Fibroblast of lung (primary cell): ENCODE results near the gene SEMA4C. TPM values are rescaled to one million over a fixed set of nuclear protein-coding genes. Genes with fewer than 3 reads are reported as not detected.
A peak's percentile ranks its signal among the peaks of the same experiment; 100 is the strongest.

Experiments used
- DNase-seq, 2 donors: peaks; one replicate each; pipeline versions ENCODE4 v3.0.0 to v3.0.0-alpha.2; 2010; ENCODE audit warnings: low read depth in 2 of 2
- H2AFZ ChIP-seq: 2 replicates; pipeline ENCODE4 v1.5.1; 2012; ENCODE audit warnings: low read length, control low read depth, inconsistent platforms
- H3K27ac ChIP-seq: 2 replicates; pipeline ENCODE4 v1.5.1; 2011; ENCODE audit warnings: low read length, control low read depth; ENCODE audit not compliant: insufficient read depth
- H3K27me3 ChIP-seq: 2 replicates; pipeline ENCODE4 v1.5.1; 2011; ENCODE audit warnings: mild to moderate bottlenecking, low read length; ENCODE audit not compliant: control insufficient read depth, insufficient read depth
- H3K36me3 ChIP-seq: 2 replicates; pipeline ENCODE4 v1.5.1; 2011; ENCODE audit warnings: low read length; ENCODE audit not compliant: control insufficient read depth, insufficient read depth
- H3K4me1 ChIP-seq: 2 replicates; pipeline ENCODE4 v1.5.1; 2011; ENCODE audit warnings: low read length; ENCODE audit not compliant: control insufficient read depth, insufficient read depth; ENCODE audit errors: extremely low read depth
- H3K4me2 ChIP-seq: 2 replicates; pipeline ENCODE4 v1.5.1; 2011; ENCODE audit warnings: low read length, control low read depth; ENCODE audit not compliant: insufficient read depth; ENCODE audit errors: extremely low read depth
- H3K4me3 ChIP-seq, 4 experiments: fragments of 200-600 bp in 1 of 4; sonication (generic) in 1 of 4; replicated peaks in 1 of 4; 2 replicates each; pipeline ENCODE4 v1.5.1; 2011 to 2016; ENCODE audit warnings: low read length in 4 of 4, low read depth in 3 of 4, mild to moderate bottlenecking in 3 of 4, control low read depth in 2 of 4, inconsistent platforms in 1 of 4, mixed read lengths in 1 of 4; ENCODE audit not compliant: insufficient read depth in 1 of 4; ENCODE audit errors: control extremely low read depth in 1 of 4
- H3K79me2 ChIP-seq: 2 replicates; pipeline ENCODE4 v1.5.1; 2012; ENCODE audit warnings: mild to moderate bottlenecking, low read length, inconsistent platforms; ENCODE audit not compliant: control insufficient read depth, insufficient read depth
- H3K9ac ChIP-seq: 2 replicates; pipeline ENCODE4 v1.5.1; 2011; ENCODE audit warnings: mild to moderate bottlenecking, low read length, control low read depth; ENCODE audit not compliant: insufficient read depth
- H3K9me3 ChIP-seq: 2 replicates; pipeline ENCODE4 v1.5.1; 2012; ENCODE audit warnings: low read depth, low read length; ENCODE audit not compliant: control insufficient read depth, insufficient read depth
- H4K20me1 ChIP-seq: 2 replicates; pipeline ENCODE4 v1.5.1; 2011; ENCODE audit warnings: low read length; ENCODE audit not compliant: control insufficient read depth, insufficient read depth; ENCODE audit errors: extremely low read depth
- EZH2 ChIP-seq: IDR thresholded peaks from 2 replicates; pipeline ENCODE4 v1.5.1; 2012; ENCODE audit warnings: low read length, control low read depth, mild to moderate bottlenecking; ENCODE audit errors: missing control alignments
- polyA plus RNA-seq, 2 donors: library from polyadenylated mRNA; depleted of rRNA in 1 of 2; stranded (reverse) in 1 of 2; unstranded in 1 of 2; fragments of >200 nt; gene quantifications; 2 replicates each; pipeline ENCODE4 v1.2.1, GENCODE V29; 2011 to 2012; ENCODE audit warnings: missing spikeins in 1 of 2
- total RNA-seq: library from RNA; depleted of rRNA; stranded (reverse); fragments of >200 nt; gene quantifications from 2 replicates; pipeline ENCODE4 v1.2.1, GENCODE V29; 2014
- TF ChIP-seq, protein P1 (sequence below), 2 donors: IDR thresholded peaks in 1 of 2; conservative IDR thresholded peaks in 1 of 2; 1 replicate in 1 of 2; 2 replicates in 1 of 2; pipeline ENCODE4 v1.5.1; 2011 to 2012; ENCODE audit warnings: low read length in 2 of 2, control low read depth in 1 of 2, inconsistent platforms in 1 of 2, low read depth in 1 of 2, mild to moderate bottlenecking in 1 of 2

The SEMA4C gene
- total and polyA plus RNA-seq, 2 donors (not counting 1 experiment from before 2014, with no cell fraction given), result 12.7 to 17.5 TPM

DNA sequence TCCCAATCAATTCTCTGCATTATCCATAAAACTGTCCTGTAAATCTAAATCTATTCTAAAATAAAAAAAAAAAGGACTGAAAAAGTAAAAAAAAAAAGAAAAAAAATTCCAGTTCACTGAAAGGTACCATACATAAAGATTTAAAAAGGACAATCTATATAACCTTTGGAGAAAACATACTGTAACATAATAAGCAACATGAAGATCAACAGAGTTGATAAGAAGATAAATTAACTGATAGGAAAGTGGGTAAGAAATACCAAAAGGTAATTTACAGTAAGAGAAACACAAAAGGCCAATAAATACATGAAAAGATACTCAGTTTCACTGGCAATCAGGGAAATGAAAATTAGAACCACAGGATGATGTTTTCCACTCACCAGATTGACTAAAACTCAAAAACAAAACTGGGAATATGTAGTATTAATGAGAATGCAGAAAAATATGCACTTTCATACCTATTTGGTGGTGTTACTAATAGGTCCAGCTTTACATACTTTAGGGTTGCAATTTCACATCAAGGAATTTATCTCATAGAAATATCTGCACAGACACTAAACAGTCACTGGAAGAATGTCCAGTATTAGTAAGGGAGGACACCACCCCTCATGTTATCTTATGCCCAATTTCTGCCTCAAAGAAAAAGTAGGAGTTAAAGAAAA is 48.3 kb upstream of the SEMA4C start:
- Histone ChIP-seq H3K4me1 (no peaks in the 10 kb centered on the region), H3K4me2 (no peak overlapping the region), H3K9me3 (no peaks in the 10 kb centered on the region), H3K79me2 (no peaks in the 10 kb centered on the region), H4K20me1 (no peaks in the 10 kb centered on the region), H3K27ac (no peak overlapping the region), H3K9ac (no peak overlapping the region), H3K4me3 (no peak overlapping the region), H3K36me3 (no peaks in the 10 kb centered on the region), H3K27me3 (no peaks in the 10 kb centered on the region), H2AFZ (no peak overlapping the region)
- DNase-seq, result no peak
- no peak for TF ChIP-seq EZH2
- TF ChIP-seq, protein P1, sequence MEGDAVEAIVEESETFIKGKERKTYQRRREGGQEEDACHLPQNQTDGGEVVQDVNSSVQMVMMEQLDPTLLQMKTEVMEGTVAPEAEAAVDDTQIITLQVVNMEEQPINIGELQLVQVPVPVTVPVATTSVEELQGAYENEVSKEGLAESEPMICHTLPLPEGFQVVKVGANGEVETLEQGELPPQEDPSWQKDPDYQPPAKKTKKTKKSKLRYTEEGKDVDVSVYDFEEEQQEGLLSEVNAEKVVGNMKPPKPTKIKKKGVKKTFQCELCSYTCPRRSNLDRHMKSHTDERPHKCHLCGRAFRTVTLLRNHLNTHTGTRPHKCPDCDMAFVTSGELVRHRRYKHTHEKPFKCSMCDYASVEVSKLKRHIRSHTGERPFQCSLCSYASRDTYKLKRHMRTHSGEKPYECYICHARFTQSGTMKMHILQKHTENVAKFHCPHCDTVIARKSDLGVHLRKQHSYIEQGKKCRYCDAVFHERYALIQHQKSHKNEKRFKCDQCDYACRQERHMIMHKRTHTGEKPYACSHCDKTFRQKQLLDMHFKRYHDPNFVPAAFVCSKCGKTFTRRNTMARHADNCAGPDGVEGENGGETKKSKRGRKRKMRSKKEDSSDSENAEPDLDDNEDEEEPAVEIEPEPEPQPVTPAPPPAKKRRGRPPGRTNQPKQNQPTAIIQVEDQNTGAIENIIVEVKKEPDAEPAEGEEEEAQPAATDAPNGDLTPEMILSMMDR (conservative IDR thresholded peaks at IDR 0.05 in 1 of 2, IDR thresholded peaks at IDR 0.05 in 1 of 2; ENCODE audit: low read depth in 1 of 2, low read length in 2 of 2), result no peak

DNA sequence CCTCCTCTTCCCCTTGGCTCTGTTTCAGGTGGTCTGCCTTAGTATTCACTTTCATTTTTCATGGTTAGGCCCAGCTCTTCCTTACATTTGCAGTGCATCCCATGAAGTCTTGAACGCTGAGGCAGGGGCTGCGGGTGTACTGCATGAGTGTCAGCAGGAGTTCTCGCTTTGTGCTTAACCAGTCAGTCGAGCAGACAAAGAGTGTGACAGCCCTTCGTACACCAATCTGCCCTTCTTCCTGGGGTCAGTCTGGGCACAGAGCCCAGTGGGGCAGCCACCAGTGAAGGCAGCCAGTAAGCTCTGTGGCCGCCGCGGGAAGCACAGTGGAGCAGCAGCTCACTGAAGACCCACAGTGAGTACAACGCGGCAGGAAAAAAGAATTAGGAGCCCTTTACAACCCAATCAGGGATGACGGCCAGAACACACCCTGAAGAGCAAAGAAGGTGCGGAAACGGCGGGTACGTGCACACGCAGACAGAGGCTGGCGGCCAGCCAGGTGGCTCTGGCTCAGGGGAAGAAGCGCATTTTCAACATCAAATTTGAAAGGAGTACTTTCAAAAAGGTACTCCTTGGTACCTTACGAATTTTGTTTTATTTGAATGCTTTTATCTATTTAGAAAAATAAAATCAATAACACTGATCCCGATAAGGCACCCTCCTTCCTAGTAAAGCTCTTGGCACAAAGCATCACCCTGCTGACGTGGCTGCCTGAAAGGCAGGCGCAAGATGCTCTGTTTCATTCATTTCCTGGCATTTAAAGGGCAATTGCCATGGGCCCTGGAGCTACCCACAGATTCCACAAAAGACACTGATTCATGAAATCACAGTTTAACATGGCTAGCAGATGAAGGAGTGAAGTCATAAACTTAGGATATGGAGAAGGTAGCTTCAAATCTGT is 47.0 kb upstream of the SEMA4C start:
- no peak overlapping the region for H3K4me3 ChIP-seq
- no peaks in the 10 kb centered on the region for H3K36me3 ChIP-seq
- no peak overlapping the region for H2AFZ ChIP-seq
- no peak overlapping the region for H3K9ac ChIP-seq
- H3K4me2 ChIP-seq, result no peak overlapping the region
- H3K4me1 ChIP-seq, result no peaks in the 10 kb centered on the region
- DNase-seq, result peak in 1 of 2 donors; percentile 18
- no peaks in the 10 kb centered on the region for H3K9me3 ChIP-seq
- no peaks in the 10 kb centered on the region for H3K79me2 ChIP-seq
- no peaks in the 10 kb centered on the region for H4K20me1 ChIP-seq
- TF ChIP-seq, protein P1 (conservative IDR thresholded peaks at IDR 0.05 in 1 of 2, IDR thresholded peaks at IDR 0.05 in 1 of 2; ENCODE audit: low read depth in 1 of 2, low read length in 2 of 2), result no peak
- no peak for TF ChIP-seq EZH2
- no peaks in the 10 kb centered on the region for H3K27me3 ChIP-seq
- H3K27ac ChIP-seq, result no peak overlapping the region

DNA sequence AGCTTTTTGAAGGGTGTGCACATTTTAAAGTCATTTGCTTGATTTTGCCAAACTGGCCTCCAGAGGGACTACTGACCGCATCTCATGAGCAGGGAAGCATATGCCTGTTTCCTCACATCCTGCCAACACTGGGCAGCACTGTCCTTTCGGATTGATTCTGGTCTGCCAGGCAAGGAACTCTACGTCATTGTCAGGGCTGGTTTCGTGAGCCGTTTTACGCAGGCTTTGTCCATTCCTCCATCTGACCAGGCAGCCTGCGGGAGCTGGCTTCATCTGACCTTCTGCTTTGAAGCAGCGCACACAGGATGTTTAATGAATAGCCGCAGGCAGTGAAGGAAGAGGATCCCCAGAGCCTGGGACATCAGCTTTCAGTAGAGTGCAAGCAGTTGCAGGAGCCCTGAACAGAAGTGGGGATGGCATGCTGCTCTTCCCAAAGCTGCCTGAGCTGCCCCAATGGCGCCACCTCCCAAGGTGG is 46.3 kb upstream of the SEMA4C start:
- Histone ChIP-seq H3K36me3 (no peaks in the 10 kb centered on the region), H4K20me1 (no peaks in the 10 kb centered on the region), H3K9ac (no peak overlapping the region), H3K27me3 (no peaks in the 10 kb centered on the region), H3K9me3 (no peaks in the 10 kb centered on the region), H3K27ac (no peak overlapping the region), H3K4me2 (no peak overlapping the region), H2AFZ (no peak overlapping the region), H3K4me1 (no peaks in the 10 kb centered on the region), H3K79me2 (no peaks in the 10 kb centered on the region), H3K4me3 (no peak overlapping the region)
- TF ChIP-seq, protein P1 (conservative IDR thresholded peaks at IDR 0.05 in 1 of 2, IDR thresholded peaks at IDR 0.05 in 1 of 2; ENCODE audit: low read depth in 1 of 2, low read length in 2 of 2), result peak in 1 of 2 donors; percentile 5
- TF ChIP-seq EZH2, result no peak
- no peak for DNase-seq
